Hepatic stellate cell (primary cell): ENCODE results near the gene NFIX.

Experiments used
- DNase-seq: peaks from one replicate; pipeline ENCODE4 v3.0.0; 2011; ENCODE audit warnings: low spot score

The NFIX gene

DNA sequence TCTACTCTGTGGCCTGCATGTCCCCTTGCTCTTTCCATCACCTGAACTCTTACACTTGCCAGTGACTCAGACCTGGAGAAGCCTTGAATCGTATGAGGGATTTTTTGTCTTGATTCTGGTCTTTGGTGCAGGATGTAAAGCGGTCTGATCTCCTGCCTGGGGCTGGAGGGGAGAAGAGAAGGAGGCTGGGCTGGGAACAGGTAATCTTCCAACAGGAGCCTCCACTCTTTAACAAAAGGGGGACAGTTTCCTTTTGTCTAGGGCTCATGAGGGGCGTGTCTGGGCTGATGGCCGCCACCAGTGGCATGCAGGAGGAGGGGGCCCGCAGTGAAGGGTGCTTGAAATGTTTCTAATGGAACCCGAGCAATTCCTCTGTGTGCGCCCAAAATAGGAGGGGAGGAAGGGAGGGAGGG is 24.7 kb downstream of the NFIX start:
- DNase-seq = no peak

DNA sequence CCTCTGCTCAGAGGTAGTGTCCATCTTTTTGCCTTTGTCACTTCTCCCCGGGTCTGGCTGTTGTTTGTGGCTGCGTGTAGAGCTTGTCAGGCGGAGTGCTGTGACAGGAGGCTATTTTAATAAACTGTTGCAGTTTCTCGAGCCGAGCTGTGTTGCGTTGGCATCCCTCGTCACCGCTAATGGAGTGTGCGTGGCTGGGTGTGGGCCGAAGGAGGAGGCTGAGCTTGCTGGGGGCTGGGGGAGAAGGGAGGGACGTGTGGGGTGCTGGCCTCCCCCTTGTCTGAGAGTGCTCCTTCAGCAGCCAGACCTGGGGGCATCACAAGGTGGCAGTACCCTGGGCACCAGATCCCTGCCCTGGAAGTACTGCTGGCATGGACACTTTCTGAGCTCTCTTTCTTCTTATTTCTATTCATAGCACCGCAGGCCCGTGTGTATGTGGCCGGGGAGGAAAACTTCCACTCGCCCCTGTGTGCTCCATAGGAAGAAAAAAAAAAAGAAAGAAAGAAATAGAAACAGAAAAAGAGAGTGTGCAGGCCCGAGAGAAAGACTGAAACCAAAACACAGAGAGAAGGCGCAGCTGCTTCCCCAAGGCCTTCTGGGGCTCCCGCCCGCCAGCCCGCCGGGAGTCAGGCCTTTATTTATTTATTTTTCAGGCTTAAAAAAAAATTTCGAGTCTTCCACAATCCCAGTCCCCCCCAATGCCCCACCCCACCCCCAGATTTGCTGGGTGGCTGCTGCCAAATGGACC is 27.0 kb downstream of the NFIX start:
- peak; percentile 79 for DNase-seq

DNA sequence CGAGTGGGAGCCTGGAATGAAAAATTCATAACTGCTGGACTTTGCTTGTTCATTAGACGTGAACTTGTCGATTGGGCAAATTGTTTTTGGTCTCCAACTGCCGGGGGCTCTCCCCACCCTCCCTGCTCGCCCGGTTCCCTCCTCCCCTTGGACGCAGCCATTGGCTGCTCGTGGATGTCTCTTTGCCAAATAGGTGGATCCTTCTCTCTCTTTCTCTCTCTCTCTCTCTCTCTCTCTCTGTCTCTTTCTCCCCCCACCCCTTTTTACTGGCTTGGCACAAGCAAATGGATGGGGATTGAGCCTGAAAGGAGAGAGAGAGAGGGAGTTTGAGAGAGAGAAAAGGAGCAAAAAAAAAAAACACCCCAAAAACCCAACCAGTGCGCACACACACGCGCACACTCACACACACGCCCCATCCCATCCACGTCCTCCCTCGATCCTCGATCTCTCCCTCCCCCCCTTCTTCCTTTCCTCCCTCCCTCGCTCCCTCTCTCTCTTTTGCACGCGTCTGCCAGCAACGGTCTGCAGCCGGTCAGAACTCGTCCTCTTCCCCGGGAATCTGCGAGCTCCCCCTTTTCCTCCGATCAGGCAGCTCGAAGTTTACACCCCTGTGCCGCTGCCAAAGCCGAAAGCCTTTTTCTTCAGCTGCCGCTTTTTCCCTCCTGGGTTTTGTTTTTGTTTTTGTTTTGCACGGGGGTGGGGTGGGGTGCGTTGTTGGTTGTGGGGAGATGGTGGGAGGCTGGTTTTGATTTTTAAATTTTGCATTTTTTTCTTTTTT is 27.8 kb downstream of the NFIX start:
- DNase-seq = peak; percentile 93

DNA sequence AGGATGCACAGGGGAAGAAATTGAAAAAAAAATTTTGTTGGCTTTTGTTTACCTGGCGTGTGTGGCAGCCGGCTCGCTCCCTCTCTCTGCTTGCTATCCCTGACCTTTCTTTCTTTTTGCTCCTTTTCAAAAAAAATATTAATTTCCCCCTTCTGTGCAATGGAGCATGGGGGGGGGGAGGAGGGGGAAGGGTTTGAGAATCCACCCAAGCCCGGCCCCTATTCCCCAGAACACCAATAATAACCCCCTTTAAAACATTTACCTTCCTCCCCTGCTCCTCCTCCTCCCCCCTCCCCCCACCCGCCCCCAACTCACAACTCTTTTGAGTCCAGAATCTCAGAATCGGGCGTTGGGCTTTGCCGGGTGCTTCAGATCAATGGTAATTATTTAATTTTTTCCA is 28.4 kb downstream of the NFIX start:
- DNase-seq = peak; percentile 54

DNA sequence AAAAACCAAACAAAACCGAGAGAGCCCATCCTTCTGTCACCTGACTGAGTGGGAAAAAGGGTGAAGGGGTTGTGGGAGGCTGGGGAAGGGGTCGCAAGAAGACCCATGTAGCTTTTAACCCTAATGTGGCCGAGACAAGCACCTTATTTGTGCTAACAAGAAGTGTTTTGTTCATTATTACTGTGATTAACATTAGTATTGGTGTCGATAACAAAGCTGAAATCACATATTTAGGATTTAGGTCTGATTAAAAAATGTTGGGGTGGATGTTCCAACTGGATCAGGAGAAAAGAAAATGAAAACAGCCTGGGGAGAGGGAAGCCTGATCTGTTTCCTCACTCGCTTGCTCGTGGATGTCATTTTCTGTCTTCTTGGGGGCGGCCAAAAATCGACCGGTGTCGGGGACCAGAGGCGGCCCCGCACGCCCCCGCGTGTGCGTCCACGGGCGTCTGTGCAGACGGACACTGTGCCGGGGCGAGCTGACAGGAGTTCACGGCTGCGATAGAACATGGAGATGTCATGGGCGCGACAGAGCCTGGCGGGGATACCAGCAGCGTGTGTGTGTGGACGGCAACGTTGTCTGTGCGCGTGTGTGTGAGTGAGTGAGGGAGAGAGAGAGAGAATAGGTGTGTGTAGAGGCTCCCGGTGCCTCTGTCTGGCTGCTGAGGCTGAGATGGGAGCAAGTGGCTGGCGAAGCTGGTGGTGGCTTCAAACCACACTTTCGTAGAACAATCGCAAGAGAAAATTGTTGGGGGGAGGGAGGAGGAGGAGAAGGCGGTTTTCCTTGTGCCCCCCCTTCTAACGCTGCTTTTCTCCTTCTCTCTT is 29.1 kb downstream of the NFIX start:
- DNase-seq = peak; percentile 41

DNA sequence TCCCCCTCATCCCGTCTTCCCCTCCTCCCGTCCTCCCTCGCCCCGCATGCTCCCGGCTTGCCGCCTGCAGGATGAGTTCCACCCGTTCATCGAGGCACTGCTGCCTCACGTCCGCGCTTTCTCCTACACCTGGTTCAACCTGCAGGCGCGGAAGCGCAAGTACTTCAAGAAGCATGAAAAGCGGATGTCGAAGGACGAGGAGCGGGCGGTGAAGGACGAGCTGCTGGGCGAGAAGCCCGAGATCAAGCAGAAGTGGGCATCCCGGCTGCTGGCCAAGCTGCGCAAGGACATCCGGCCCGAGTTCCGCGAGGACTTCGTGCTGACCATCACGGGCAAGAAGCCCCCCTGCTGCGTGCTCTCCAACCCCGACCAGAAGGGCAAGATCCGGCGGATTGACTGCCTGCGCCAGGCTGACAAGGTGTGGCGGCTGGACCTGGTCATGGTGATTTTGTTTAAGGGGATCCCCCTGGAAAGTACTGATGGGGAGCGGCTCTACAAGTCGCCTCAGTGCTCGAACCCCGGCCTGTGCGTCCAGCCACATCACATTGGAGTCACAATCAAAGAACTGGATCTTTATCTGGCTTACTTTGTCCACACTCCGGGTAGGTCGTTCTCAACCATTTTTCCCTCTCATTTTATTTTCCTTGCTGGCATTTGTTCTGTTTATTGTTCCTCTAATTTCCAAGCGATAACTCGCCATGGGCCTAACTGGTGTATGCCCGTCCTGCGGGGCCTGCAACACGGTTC is 29.8 kb downstream of the NFIX start:
- DNase-seq = no peak

DNA sequence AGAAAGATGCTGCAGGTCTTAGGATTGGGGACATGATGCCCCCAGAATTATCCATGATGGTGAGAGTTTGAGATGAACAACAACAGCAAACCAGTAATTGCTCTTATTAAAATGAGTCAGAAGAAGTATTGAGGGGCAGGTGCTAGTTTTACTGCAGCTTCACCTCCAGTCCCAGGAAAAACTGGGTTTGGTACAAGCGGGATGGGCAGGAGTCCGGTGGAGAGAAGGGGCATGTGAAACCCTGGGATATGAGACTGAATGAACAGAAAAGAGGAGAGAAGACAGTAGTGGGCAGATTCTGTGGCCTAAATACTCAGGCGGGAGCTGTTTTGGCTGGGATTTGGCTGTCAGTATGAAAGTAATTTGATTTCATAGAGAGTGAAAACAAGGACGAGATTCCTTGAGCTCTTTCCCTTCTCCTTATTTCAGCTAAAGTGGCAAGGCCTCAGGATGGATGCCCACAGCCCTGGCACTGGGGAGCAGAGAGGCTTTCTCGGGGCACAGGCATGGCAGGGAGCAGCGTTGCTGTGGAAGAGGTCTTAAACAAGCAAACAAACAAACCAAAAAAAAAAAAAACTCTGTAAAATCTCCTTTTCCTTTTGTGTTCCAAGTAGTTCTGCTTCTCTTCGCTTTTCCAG is 30.7 kb downstream of the NFIX start:
- DNase-seq = no peak

DNA sequence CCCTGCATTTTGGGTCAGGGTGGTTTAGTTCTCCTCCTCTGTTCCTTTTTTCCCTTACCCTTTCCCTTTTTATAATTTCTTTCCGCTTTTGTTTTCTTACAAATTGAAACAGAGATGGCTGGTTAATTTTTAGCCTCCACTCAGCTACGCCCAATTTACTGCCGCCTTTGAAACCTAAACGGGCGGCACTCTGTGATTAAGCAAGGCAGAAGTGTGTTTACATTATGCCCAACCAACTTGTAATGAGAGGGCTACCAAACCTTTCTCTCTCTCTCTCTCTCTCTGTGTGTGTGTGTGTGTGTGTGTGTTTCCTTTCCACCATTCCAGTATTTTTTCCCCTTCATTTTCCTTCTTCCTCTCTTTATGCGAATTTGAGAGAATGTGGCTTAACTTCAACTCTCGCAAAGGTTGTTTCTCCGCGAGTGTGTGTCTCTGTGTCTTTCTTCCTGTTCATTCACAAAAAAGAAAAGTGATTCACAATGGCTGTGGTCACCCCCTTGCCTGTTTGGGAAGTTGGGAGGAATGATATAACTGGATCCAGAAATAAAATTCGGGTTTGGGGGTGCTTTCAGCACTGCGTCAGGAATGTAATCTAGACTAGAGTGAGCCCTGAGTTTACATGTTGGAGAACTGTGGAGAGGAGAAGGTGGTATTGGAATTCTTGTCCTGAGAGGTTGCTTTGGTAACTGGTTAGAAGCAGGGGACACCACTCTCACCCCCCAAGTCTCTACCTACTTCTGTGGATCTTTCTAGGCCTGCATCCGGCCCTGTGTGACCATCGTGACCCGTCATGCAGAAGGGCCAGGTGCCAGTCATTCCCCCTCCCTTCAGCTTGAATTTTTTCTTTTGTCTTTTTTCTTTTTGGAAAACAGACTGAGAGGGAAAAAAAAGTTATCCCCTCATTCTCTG is 31.4 kb downstream of the NFIX start:
- no peak for DNase-seq

DNA sequence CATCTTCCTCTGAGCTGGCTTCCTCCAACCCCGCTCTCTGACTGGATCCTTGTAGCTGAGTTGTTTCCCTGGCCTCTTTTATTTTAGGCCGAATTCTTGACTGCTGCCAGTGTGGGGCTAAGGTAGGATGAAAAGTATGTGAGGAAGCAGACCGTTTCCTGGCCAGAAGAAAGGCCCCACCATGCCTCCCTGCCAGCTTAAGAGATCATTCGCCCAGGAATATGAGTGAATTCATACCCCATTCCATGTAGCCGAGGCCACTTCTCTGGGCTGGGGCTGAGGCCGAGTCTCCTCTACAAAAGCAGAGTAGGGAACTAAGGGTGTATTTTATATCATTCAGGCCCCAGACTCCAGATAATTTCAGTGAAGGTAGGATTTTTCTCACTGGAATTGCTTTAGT is 32.3 kb downstream of the NFIX start:
- no peak for DNase-seq

DNA sequence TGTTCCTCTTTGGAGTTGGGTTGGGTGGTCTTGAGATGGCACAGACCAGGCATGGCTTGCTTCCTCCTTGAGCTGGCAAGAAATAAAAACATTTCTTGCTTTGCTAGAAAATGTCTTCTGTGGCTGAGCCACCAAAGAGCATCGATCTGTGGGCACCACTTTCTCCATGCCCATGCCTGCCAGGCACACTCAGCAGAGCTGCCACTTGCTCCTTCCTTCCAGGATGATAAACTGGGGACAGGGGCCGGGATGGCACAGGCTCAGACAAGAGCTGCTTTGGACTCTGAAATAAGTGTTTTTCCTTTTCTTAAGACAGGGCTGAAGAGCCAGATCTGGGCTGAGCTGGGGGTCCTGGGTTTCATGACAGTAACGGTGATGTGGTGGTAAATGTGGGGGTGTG is 32.8 kb downstream of the NFIX start:
- DNase-seq = no peak

DNA sequence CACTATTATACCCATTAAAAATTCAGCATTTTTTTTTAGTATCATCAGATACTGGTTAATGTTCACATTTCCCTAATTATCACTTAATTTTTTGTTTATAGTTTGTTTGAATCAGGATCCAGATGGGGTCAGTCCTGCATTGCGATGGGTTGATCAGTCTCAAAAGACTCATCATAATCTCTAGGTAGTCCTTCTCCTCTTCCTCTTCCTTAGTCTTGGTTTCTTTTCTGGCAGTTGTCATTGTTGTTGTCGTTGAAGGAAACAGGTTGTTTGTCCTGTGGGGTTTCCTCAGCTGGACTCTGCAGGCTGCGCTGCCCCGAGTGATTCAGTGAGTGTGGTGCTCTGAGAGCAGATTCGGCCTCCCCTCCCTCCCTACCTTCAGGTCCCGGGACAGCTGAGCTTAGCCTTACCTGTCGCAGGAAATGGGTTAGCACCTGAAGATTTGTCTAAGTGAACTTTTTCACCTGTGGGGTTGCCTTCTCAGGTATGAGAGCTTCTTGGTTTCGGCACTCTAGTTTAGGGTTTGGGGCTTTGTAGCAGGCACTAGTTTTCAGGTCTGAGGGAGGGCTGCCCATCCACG is 34.1 kb downstream of the NFIX start:
- DNase-seq = no peak

DNA sequence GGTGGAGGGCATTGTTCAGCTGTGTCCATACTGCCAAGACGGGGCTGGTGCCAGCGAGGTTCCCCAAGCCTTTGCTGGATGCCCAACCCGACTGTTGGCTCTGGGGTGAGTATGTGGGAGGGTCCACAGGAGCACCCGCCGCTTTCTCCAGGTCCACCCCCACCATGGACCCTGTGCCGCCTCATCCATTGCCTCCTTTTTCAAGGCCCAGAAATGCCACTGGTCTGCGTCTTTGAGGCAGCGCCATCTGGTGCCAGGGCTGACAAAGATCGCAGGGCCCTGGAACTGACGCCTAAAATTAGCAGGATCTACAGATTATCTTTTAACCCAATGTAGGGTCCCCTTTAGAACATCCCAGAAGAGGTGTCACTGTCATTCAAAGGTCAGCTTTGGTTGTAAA is 34.6 kb downstream of the NFIX start:
- DNase-seq = no peak

DNA sequence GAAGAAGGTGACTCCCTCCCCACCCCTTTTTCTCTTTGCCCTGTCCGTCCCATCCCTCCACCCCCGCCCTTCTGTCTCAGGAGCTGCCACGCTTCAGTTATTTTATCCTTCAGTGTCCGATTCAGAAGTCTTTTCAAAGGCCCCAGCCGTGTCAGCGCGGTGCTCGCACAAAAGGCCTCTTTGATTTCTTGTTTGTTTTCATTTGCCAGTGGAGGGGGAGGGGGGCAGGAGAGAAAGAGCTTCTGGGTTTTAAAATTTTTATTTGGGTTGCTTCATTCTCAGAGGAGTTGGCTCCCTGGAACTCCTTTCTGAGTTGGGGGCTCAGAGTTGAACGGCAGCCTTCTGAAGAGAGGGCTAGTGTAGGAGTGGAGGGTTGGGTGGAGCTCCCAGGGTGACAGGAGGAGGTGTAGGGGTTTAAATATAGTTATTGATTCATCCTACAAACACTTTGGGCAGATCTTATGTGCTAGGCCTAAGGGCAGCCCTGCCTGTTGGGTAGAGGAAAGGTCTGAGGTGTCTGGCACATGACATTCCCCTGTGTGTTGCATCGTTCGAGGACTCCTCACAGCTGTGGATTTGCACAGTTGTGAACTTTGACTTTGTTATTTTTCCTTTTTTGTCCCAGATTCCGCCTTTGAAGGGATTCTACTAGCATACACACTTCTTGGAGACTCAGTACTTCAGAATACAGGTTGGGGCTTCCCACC is 36.8 kb downstream of the NFIX start:
- DNase-seq = no peak

DNA sequence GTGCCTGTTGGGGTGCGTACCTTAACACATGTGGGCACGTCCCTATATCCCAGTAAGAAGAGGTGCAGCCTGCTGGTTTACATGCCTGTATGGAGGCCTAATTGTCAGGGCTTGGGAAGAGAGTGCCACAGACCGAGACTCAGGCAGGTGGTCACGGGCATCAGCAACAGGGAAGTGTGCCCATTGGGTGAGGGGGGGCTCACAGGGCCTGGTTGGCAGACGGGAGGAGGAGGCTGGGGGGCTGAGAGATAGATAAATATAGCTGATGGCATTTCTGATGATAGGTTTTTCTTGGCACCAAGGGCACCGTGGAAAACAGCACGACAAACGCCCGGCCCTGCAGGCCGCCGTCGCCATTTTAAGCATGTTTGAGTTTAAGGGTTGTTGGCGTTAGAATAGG is 37.6 kb downstream of the NFIX start:
- no peak for DNase-seq

DNA sequence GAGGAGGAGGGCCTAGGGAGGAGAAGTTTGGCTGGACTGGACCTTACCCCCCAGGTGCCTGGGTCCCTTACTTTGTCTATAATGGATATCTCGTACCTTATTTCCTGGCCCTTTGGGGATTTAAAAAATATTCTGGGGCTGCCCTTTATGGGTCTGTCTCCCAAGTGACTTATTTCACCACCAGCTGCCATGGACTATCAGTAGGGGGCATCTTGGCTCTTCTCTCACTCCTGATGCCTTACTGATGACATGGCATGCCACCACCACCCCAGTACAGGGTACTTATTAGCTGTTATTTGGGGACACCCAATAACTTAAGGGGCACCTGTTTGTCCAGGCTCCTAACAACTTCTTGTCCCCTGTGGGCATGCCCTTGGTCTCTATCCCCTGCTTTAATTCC is 38.0 kb downstream of the NFIX start:
- no peak for DNase-seq

DNA sequence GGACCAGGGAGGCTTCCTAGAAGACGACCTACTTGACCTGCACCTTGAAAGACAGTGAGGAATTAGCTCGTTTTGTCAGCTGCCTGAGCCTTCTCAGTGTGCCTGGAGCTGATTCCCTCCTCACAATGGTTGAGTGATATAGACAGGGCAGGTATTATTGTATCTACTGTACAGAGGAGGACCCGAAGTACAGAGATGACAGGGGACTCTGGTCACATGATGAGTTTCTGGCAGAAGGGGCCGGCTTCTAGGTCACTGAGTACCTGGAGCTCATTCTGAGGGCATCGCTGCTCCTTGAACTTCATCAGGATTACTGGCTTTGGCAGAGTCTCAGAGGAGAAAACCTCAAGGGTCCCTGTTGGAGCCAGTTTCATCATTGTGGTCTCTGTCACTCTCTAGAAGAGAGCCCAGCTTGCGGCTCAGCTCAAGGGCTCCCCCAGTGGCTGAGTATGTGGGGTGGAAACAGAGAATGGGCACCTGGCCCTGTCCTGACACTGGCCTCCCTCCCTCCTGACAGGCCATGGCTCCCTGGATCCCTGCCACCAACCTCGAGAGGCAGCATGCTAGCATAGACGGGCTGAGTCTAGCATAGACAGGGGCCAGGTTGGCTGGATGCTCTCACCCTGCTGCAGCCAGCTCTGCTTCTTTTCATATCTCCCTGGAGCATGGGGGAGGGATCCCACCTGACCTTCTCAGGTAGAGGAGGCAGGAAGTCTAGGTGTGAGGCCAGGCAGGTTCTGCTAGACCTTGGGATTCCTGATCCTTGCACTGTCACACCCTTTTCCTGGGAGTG is 38.7 kb downstream of the NFIX start:
- DNase-seq = peak; percentile 74

DNA sequence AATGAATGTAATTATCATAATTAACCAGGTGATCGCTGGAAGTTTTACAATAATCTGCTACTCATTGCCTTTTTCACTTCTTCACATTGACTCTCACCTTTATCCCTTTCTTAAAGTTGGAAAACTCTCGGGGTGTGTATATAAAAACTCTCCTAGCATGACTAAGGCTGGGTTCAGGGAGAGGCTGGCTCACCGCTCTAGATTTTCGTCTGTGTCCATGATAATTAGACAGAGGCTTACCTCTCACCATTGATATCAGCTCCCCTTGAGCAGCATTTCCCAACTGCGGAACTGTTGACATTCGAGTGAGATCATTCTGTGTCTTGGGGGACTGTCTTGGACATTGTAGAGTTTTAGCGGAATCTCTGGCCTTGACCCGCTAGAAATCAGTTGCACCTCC is 39.4 kb downstream of the NFIX start:
- no peak for DNase-seq

DNA sequence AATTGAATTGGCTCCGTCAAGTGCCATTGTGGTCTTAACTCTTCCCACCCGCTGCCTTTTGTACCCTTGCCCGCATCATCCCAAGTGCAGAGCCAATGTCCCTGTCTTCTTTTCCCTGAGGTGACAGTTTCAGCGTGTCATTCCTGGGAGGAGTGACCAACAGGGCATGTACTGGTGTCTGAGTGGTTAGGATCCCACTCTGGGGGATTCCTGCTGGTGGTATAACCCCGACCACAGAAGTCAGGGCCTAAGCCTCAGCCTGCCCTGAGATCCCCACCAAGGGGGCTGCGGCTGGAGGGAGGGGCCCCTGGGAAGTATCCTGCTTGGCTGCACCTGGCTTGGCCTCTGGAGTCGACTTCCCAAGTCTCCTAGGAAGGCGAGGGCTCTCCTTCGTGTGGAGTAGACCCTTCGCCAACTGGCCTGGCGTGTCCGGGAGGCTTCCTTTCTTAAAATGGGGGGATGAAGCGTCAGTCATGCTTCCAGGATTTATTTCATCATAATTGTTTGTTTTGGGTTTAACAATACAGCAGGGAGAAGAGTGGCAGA is 40.6 kb downstream of the NFIX start:
- DNase-seq = no peak
